HG03439 (cell line): ENCODE data around the gene IL17A.

Experiments used
- ATAC-seq: cut with Tn5 transposase; IDR thresholded peaks from one replicate; pipeline ENCODE4 v1.9.1; 2021; ENCODE audit warnings: mild to moderate bottlenecking, moderate library complexity; ENCODE audit not compliant: unreplicated experiment

The IL17A gene

DNA sequence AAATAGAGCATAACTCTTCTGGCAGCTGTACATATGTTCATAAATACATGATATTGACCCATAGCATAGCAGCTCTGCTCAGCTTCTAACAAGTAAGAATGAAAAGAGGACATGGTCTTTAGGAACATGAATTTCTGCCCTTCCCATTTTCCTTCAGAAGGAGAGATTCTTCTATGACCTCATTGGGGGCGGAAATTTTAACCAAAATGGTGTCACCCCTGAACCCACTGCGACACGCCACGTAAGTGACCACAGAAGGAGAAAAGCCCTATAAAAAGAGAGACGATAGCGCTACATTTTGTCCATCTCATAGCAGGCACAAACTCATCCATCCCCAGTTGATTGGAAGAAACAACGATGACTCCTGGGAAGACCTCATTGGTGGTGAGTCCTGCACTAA is at the start of gene IL17A:
TSS of gene IL17A (plus strand) at position 301 of the 400 bp plus-strand sequence. CDS start at position 358, 57 bp downstream.
- ATAC-seq = peak; percentile 11

DNA sequence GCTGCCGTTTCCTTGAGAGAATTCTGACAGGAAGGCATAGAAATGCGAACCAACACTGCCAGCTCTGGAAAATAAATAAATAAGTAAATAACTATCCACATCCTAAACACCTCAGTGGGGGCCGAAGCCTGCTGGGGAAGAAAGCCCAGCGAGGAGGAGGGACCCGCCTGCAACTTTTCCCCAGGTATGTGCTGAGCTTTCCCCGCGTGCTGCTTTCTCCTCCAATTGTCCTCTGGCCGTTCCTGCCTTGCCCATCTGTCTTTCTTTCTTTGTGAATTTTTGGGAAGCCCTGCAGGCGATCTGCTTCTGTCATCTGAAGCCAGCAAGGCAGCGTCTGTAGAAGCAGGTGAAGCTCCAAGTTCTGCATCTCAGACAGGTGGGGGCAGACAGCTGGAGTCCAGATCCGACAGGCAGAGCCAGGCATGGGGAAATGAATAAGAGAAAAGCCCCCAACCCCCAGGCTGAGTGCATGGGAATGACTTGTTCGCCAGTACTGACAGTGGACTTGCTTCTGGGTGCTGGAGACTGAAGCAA is 49.2 kb upstream of the IL17A start:
- ATAC-seq = no peak

DNA sequence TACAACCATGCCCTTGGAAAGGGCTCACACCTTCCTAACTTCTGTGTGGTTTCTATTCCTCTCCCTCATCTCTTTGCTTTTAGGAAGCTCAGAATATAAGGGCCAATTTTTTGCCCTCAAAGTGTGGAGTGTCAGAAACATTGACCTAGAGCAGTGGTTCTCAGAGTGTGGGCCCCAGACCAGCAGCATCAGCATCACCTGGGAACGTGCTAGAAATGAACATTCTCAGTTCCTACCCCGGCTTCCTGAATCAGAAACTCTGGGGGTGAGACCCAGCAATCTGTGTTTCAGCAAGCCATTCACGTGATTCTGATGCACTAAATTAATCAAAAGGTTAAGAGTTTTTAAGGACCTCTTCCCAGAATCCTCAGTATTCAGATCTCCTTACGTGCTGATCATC is 47.9 kb upstream of the IL17A start:
- ATAC-seq = no peak

DNA sequence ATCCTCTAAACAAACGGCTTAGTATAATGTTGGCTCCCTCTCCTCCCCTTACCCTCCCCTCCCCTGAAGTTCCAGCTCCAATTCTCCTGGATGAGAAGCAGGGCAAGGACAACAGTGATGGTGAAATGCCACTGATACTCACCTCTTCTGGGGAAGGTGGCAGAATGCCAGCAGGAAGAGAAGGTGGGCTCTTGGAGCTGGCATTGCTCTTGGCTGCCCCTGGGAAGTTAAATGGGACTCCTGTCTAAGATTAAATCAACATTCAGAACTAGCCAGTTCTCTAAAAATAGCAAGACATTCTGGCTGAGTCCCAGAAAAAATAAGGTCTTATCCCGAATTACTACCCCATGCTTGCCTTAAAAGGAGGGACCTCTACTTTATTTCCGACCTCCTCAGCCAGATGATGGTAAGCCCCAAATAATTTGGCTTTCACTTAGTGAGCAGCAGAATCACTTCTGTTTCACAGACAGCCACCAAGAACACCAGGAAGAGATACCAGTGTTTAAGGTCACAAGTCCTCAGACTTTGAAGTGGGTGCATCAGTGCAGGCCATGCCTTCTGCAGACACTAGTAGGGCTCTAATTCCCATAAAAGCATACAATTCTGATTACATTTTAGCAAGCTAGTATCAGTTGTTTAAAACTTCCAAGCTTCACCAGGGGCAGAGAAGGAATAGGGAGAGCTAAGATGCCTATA is 46.0 kb upstream of the IL17A start:
- no peak for ATAC-seq

DNA sequence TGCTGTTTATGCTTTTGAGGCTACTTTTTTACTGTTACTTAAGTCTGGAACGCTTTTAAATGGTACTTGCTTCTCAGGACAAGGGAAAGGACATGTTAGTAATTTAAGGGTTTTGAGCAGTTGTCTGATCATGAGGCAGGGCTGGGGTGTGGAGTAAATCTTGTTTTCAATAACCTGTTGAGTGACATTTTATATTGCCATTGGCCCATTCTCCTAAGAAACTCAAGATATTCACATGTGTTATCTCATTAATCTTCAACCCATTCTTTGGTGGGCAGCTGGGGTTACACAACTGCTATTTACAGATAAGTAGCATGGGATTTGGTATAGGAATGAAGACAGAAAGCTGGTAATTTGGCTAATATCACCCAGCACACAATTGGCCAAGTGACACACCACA is 44.6 kb upstream of the IL17A start:
- no peak for ATAC-seq

DNA sequence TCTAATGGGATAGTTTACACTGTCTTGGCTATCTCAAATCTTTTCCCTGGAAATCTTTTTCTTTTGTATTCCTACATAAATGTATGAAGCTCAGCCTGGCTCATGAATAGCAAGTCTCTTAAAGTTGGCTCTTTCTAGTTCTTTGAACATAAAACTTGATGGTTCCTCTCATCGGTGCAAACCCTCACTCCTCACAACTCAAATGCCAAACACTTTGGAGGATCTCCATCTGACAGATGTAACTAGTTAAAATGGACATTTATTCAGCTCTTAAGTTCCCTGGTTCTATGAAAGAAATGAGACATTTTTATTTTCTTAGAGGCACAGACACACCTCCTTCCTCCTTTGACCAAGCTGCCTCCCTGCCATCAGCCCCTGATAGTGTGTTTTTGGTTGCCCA is 43.6 kb upstream of the IL17A start:
- no peak for ATAC-seq

DNA sequence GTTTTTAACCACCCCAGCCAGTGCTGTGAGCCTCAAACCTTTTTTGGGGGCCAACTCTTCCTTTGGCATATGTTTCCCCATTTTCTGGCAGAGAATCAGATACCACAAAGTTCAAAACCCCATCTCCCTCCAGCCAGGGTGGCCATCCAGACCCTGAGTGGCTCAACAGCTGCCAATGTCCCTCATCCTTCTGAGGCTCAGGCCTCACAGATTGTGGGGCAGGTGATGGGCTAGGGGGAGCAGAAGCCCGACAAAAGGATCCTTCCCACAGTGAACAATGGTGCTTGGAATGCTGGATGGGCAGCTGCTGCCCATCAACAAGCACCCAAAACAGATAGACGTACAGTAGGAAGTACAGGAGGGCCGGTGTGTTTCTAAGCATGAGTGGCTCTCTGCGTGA is 42.6 kb upstream of the IL17A start:
- ATAC-seq = no peak

DNA sequence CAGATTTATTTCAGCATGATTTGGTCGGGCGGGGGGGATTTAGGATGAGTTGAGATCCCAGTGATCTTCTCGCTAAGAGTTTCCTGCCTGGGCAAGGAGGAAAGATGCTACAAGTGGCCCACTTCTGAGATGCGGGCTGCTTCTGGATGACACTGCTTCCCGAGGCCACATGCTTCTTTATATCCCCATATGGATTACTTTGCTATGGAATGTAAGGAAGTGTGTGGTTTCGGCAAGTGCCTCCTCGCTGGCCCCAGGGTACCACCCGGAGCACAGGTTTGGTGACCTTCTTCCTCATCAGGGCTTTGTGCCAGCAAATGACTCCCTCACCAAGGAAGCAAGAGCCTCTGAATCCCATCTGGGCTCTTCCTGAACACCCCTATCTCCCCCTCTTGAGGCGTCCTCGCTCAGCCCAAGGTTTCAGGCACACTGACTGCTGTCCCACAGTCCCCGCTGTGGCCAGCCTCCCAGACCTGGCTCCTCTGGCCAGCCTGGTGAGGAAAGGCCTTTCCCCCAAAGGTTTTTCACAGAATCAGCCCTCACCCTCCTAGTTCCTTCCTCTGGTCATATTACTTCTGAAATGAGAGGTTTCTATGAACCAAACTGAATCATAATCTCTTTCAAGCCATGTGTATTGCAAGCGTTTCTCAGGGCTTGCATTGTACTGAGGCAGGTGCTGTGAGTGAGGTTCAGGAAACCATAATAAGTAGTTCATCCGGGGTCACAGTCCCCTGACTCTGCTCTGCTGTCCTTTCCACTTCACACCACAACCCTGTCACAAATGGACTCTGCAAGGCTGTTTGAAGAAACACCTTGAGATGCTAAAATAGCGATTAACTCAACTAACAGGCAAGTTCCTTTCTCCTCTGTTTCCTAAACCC is 41.7 kb upstream of the IL17A start:
- no peak for ATAC-seq

DNA sequence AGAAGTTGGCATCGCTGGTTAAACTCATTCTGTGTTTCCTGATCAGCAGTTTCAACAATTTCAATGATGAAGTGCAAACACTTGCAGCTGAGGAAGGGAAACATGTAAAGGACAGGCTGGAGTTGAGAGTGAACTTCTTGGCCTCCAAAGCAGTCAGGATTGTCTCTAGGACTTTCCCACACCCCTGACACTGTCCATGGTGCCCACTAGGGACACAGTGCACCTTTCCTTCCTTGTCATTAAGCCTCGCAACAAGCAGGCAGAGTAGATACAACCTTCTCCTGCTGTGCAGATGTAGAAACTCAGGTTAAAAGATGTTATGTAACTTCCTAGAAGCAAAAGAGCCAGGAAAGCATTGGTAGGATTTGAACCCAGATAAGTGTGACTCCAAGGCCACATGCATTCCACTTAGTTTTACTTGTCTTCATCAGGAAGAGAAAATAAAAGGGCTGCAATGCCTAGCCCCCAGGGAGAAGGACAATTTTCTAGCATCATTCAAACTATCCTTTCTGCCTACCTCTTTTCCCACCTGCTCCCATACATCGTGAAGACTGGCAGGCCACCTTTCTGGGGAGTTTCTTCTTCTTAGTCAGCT is 39.2 kb upstream of the IL17A start:
- ATAC-seq = no peak

DNA sequence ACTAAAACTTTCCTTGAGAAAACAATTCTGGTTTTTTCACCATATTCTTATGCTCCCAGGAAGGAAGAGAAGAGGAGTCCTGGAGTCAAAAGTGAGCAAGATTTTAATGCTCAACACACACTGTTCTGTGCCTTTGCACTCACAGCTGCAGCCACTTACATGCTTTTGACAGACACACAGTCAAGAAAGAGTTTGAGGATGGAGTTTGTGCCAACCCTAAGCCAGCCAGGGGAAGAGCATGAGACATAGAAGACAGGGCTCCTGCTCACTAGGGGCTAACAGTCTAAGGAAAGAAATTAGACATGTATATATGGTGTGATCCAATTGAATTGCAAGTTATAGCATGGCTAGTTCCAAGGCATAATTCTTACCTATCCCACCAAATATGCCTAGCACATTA is 37.1 kb upstream of the IL17A start:
- no peak for ATAC-seq

DNA sequence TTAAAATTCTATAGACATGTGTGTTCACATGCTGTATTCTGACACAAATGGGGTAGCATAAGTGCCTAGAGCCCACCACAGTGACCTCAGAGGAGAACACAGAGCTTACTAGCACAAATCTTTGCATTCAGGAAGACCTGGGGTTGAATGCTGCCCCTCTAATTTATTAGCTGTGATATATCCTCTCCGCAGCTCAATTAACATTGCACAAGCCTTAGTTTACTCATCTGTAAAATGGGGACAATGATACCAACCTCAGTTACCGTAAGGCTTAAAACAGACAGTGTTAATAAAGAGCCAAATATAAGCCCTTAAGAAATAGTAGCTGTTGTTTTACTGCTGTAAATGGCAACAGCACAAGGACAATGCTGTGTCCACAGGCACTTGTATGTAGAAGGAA is 36.2 kb upstream of the IL17A start:
- ATAC-seq = no peak

DNA sequence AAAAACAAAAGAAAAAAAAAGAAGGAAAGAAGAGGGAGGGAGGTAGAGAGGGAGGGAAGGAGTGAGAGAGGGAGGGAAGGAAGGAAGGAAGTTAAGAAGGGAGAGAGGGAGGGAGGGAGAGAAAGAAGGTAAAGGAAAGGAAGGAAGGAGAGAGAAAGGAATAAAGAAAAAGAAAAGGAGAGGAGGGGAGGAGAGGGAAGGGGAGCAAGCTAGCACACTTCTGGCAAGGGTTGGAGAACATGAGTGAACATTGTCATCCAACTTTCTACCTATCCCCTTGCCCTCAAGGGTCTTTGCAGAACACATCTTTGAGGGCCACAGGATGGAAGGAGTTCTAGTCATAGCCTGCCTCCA is 34.1 kb upstream of the IL17A start:
- no peak for ATAC-seq

DNA sequence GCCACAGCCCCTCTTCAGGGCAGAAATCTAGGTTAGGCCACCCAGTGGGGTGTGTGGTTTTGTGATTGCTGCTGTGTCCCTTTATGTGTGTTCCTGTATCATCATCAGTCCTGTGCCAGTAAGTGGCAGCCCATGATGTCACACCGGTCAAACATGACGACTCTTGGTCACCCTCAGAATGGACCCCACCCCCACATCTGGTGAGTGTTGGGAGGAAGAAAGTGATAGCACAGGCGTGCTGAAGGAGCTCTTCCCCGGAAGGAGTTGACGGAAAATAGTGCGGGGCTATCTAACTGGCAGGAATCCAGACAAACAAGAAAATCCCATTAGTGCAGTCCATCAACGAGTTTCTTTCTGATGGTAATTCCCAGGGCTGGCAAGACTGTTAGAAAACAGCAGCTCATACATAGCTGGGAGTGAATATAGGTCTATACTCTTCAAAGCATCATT is 33.4 kb upstream of the IL17A start:
- ATAC-seq = no peak

DNA sequence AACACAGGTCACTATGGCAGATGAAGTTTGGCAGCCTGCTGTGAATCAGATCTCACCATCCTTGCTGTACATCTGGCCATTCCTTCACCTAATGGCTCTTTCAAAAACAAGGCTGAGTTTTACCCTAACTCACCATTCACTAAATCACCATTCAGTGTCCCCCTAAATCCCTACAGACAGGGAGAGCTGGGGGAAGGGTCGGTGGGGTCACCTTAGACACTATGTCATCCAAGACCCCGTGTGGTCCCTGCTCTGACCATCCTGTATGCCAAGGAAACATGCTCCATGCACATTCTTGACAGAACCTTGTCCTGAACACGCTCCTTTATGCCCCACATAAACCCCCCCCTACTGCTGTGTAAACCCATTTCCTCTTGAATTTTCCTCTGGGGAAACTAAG is 31.8 kb upstream of the IL17A start:
- no peak for ATAC-seq

DNA sequence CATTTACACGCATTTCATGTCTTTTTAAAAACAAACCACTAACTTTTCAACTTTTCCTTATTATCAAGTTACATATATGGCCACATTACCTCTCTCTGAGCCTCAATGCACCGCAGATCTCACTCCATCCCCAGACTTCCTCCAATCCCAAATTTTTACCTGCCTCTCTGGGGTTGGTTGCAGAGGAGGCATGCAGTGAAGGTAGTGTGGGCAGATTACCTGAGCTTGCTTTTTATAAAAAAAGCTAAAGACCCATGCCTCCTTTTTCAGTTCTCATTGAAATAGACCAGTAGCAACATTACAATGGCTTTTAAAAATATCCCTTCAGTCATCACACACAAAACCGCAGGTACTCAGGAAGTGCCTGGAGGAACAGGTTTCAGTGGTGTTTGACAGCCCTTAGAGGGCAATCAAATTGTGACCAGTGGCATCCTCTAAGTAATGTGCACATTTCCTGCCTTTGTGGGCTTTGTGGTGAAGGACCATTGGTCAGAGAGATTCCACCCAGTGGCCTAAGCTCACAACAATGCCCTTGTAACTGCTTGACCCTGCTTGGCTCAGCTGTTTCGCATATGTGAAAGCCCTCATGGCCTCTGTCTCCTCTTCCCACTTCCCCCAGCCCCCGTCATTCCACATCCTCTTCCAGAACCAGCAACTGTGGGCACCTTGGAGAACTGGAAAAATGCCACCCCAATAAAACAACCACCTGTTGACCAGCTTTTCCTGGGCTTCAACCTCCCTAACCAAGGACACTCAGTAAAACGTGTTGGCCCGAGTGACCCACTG is 30.2 kb upstream of the IL17A start:
- peak; percentile 86 for ATAC-seq

DNA sequence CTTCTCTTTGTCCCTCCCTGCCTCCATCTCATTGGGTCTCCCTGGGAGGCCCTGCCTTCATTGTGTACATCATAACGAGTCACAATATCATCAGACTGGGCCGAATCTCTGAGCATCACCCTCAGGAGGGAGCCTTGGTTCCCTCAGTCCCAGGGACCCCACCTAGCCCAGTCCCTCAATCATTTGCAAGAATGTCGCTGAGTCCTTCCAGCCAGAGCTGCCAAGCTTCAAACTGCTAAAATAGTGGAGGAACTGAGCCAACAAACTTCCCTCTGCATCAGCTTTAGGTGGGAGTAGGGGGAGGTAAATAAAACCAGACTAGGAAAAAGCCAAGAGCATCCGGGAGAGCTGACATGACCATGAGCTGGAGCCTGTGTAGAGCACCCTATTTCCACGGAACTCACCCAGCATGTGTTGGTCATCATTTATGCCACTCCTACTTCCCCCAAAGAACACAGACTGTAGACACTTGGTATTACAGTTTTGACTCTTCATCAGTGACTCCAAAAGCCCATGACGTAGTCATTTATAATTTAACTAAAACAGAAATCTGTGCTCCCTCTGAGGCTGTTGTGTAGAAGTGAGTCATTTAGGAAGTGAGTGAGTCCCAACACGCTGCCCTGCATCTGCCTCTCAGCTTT is 28.8 kb upstream of the IL17A start:
- peak; percentile 67 for ATAC-seq

DNA sequence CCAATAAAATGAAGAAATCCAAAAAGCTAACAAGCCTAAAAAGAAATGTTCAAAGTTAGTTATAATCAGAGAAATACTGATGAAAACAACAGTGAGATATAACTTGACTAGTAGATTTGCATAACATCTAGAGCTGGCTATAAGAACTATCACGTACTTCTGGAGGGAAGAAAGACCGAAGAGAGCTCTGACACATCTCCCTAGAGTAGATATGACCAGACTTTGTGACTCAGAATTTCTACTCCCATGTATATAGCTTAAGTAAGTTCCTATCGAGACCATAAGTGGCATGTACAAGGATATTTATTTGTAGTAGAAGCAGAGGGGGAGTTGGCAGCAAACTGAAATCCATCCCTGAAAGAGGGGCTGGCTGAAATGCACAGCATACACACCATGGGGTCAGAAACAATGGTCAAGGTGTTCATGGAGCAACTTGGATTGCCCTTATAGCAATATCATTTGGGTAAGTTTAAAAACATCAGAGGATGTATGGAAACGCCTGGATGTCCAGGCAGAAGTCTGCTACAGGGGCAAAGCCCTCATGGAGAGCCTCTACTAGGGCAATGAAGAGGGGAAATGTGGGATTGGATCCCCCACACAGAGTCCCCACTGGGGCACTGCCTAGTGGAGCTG is 25.6 kb upstream of the IL17A start:
- no peak for ATAC-seq

DNA sequence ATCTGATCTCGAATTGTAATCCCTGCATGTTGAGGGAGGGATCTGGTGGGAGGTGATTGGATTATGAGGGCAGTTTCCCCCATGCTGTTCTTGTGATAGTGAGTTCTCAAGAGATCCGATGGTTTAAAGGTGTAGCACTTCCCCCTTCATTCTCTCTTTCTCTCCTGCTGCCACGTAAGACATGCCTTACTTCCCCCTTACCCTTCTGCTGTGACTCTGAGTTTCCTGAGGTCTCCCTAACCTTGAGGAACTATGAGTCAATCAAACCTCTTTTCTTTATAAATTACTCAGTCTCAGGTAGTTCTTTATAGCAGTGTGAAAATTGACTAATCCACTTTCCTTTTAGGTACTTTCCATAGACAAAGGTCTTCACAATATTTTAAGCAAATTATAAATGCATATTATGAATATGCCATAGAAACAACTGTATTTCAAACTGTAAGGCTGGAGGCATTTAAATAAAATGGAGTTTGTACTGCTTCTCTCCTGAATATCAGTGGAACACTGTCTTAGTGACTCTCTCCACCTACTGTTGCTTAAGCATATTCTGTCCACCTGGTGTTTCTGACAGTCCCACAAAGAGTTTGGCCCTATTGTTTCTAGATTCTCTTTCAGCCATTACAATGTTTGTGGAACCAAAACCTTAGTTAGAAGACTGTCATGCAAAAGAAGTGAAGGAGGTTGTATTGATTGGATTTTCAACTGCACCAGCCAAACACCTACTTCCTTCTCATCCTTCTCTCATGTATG is 24.3 kb upstream of the IL17A start:
- peak; percentile 43 for ATAC-seq
